DND-41 (cell line): Measurements from ENCODE around the gene S100A14.

Source experiments
- ATAC-seq: fragments of 200-7000 bp; cut with Tn5 transposase; 3 replicates; pipeline ENCODE4 v1.9.1; 2021; ENCODE audit warnings: low read depth; ENCODE audit not compliant: insufficient read depth
- DNase-seq: peaks from one replicate; pipeline ENCODE4 v3.0.0-alpha.2; 2020
- H2AFZ ChIP-seq: 2 replicates; pipeline ENCODE4 v1.6.0; 2012; ENCODE audit warnings: low read depth, low read length
- H3K27ac ChIP-seq: 2 replicates; pipeline ENCODE4 v1.5.1; 2012; ENCODE audit warnings: low read length, inconsistent platforms
- H3K27me3 ChIP-seq: fragments of 200-600 bp; sonication (generic); 2 replicates; pipeline ENCODE4 v1.6.0; 2012; ENCODE audit warnings: low read length, mild to moderate bottlenecking, inconsistent platforms; ENCODE audit not compliant: insufficient read depth, poor library complexity
- H3K36me3 ChIP-seq: 2 replicates; pipeline ENCODE4 v1.5.1; 2012; ENCODE audit warnings: low read length, inconsistent platforms; ENCODE audit not compliant: insufficient read depth
- H3K4me1 ChIP-seq: 2 replicates; pipeline ENCODE4 v1.5.1; 2012; ENCODE audit warnings: mild to moderate bottlenecking, low read length; ENCODE audit not compliant: insufficient read depth
- H3K4me2 ChIP-seq: 2 replicates; pipeline ENCODE4 v1.6.0; 2012; ENCODE audit warnings: mild to moderate bottlenecking, moderate library complexity, low read length, inconsistent platforms; ENCODE audit not compliant: insufficient read depth
- H3K4me3 ChIP-seq, 2 experiments: fragments of 200-600 bp in 1 of 2; shearing (Covaris generic) in 1 of 2; 2 replicates each; pipeline ENCODE4 v1.5.1; 2012 to 2016; ENCODE audit warnings: inconsistent platforms in 2 of 2, low read length in 2 of 2, mild to moderate bottlenecking in 2 of 2, low read depth in 1 of 2, moderate library complexity in 1 of 2
- H3K79me2 ChIP-seq: 2 replicates; pipeline ENCODE4 v1.6.0; 2012; ENCODE audit warnings: low read length, inconsistent platforms; ENCODE audit not compliant: insufficient read depth
- H3K9ac ChIP-seq: 2 replicates; pipeline ENCODE4 v1.6.0; 2012; ENCODE audit warnings: low read depth, mild to moderate bottlenecking, inconsistent platforms, low read length, moderate library complexity
- H3K9me3 ChIP-seq: 2 replicates; pipeline ENCODE4 v1.5.1; 2012; ENCODE audit warnings: low read length, moderate library complexity, mild to moderate bottlenecking, inconsistent platforms; ENCODE audit not compliant: insufficient read depth, severe bottlenecking
- H4K20me1 ChIP-seq: 2 replicates; pipeline ENCODE4 v1.6.0; 2012; ENCODE audit warnings: low read length; ENCODE audit not compliant: insufficient read depth
- CTCF ChIP-seq: IDR thresholded peaks from 2 replicates; pipeline ENCODE4 v1.5.1; 2012; ENCODE audit warnings: borderline replicate concordance, low read length, moderate library complexity, mild to moderate bottlenecking; ENCODE audit not compliant: poor library complexity, severe bottlenecking; ENCODE audit errors: extremely low read depth
- EZH2 ChIP-seq: IDR thresholded peaks from 3 replicates; pipeline ENCODE4 v1.6.1; 2012; ENCODE audit warnings: borderline replicate concordance, low read depth, mild to moderate bottlenecking, moderate library complexity, low read length, inconsistent platforms; ENCODE audit not compliant: severe bottlenecking

S100A14 gene

DNA sequence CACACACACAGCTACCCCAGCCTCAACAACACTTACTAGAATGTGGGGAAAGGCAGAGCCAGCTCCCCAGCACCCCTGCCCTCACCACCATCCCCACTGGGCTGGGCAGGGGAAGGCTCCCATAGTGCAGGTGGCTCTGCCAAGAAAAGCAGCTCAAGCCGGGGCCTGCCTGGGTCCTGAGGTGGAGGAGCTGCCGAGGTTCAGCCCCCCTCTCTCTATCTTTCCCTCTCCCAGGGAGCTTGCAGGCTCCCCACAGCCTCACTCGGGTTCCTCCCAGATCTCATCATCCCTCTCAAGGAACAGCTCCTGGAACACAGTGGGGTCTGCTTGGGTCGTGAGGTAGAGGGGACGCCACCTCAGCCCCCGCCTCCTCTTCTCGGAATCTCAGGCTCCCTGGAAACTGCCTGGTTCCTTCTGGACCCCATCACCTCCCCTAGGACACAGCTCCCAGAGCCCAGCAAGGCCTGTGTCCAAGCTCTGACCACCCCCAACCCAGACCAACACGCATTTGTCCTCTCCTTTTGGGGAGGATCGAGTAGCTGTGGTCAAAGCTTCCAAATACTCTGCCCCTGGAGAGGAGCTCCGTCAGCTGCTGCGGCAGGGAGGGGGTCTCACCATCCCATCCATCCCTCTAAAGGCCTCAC lies 3.9 kb downstream of the S100A14 start:
- Histone ChIP-seq H3K4me1 (no peaks in the 10 kb centered on the region), H2AFZ (no peak overlapping the region), H3K79me2 (no peaks in the 10 kb centered on the region), H3K36me3 (no peaks in the 10 kb centered on the region), H3K4me2 (no peak overlapping the region), H3K27ac (no peak overlapping the region), H3K27me3 (no peaks in the 10 kb centered on the region), H3K9ac (no peak overlapping the region), H4K20me1 (no peaks in the 10 kb centered on the region; the same call in 1 of the 2 replicates), H3K4me3 (no peak overlapping the region), H3K9me3 (no peaks in the 10 kb centered on the region)
- no peak for TF ChIP-seq EZH2
- TF ChIP-seq CTCF: no peak
- ATAC-seq (no peak), DNase-seq (no peak)

- ATAC-seq: no peak
- no peak overlapping the region for H3K9ac ChIP-seq
Measured at GRCh38 chr1:153611356-153611755, 4.8 kb downstream of the S100A14 start.

DNA sequence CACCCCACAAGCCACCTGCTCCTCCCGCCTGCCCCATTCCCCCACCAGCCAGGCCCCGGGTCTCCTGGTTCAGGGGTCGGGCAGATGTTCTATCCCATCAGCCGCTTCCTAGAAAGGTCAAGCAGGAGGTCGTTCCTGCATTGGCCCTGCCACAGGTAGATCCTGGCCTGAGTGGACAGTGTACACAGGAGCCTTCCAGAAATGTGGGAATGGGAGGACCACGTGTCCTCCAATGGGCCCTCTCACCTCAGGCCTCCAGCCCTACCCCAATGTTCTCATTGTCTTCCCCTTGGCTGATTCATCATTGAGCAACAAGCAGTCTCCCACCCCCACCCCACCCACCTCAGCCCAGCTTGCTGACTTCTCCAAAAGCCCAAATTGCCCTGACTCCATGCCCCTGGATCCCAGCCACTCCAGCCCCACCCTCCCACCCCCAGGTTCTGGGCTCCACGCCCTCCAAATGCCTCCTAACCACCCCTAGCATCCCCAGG lies 5.3 kb downstream of the S100A14 start:
- TF ChIP-seq CTCF (no peak), EZH2 (no peak)
- H3K4me2 ChIP-seq: no peak overlapping the region
- DNase-seq (no peak), ATAC-seq (no peak)
- H3K4me1 ChIP-seq: no peaks in the 10 kb centered on the region
- H3K79me2 ChIP-seq: no peaks in the 10 kb centered on the region
- H3K36me3 ChIP-seq: no peaks in the 10 kb centered on the region
- H3K27me3 ChIP-seq: no peaks in the 10 kb centered on the region
- H3K9me3 ChIP-seq: no peaks in the 10 kb centered on the region
- H3K4me3 ChIP-seq: no peak overlapping the region
- no peak overlapping the region for H3K27ac ChIP-seq
- H4K20me1 ChIP-seq: no peaks in the 10 kb centered on the region
- H3K9ac ChIP-seq: no peak overlapping the region
- H2AFZ ChIP-seq: no peak overlapping the region

More at GRCh38 chr1:153611356-153611755, 4.8 kb downstream of the S100A14 start:
- no peaks in the 10 kb centered on the region for H4K20me1 ChIP-seq
- H3K36me3 ChIP-seq: no peaks in the 10 kb centered on the region
- H3K4me2 ChIP-seq: no peak overlapping the region
- no peaks in the 10 kb centered on the region for H3K79me2 ChIP-seq
- no peak overlapping the region for H2AFZ ChIP-seq
- no peak overlapping the region for H3K4me3 ChIP-seq
- no peak for TF ChIP-seq CTCF
- no peak for TF ChIP-seq EZH2
- no peaks in the 10 kb centered on the region for H3K4me1 ChIP-seq
- no peak for DNase-seq
- H3K9me3 ChIP-seq: no peaks in the 10 kb centered on the region
- no peak overlapping the region for H3K27ac ChIP-seq
- no peaks in the 10 kb centered on the region for H3K27me3 ChIP-seq
